Right lobe of liver (tissue), 4 donors: ENCODE measurements around the gene TRPM5.

ENCODE experiments used
- CTCF ChIP-seq, 4 donors: fragments of 200-600 bp in 3 of 4; fragments of 450-650 bp in 1 of 4; IDR thresholded peaks; one replicate each; pipeline versions ENCODE4 v1.5.1 to v1.8.0; 2016 to 2022; ENCODE audit warnings: antibody characterized with exemption in 4 of 4, mild to moderate bottlenecking in 2 of 4
- POLR2A ChIP-seq: fragments of 450-650 bp; IDR thresholded peaks from one replicate; pipeline ENCODE4 v1.6.1; 2017; ENCODE audit warnings: antibody characterized with exemption, mild to moderate bottlenecking
- donor health status: DM: no; HTN: no; CAD: no.
- donor health status: DM: no; HTN: no; CAD: no.
- donor health status: DM: no; HTN: yes; CAD: no.

- no peak for TF ChIP-seq CTCF (IDR thresholded peaks at IDR 0.05)
- no peak for TF ChIP-seq POLR2A
These were observed 35.2 kb downstream of the TRPM5 start for GRCh38 chr11:2409126-2409525.
